CD4-positive, alpha-beta T cell treated with Interleukin-6 at 100 ng/mL for 8 hours (primary cell): Measurements from ENCODE around the gene ESYT2.

Source experiments
- DNase-seq: peaks from one replicate; pipeline ENCODE4 v3.0.0-alpha.2; 2020; ENCODE audit warnings: mixed read lengths, low spot score

The ESYT2 gene

DNA sequence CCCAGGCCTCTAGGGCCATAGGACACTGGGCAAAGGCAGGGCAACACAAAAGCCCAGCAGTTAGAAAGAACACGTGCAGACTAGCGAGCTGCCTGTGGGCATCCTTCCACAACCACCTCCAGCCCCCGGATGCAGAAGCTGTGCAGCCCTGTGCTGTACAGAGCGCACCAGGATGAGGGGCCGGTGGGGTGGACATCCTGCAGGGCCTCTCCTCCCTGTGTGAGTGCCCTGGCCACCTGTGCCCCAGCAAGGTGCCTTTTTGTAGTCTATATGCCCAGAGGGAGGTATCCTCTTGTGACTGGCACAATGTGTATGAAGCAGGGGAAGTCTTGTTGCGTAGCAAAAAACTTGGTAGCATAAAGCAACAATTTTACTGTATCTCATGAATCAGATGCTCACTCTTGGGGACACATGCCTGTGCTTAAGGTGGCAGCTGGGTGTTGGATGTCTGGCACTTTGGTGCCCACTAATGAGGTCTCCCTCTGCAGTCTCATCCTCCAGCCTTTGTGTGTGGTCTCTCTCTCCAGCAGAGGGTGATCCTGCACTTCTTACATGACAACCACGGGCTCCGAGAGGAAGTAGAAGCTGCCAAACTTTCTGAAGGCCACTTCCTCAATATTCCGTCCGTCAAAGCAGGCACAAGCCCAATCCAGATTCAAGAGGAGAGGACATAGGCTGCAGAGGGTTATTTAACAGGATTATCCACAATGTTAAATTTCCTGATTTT is 133.4 kb downstream of the ESYT2 start:
- peak; percentile 68 for DNase-seq

DNA sequence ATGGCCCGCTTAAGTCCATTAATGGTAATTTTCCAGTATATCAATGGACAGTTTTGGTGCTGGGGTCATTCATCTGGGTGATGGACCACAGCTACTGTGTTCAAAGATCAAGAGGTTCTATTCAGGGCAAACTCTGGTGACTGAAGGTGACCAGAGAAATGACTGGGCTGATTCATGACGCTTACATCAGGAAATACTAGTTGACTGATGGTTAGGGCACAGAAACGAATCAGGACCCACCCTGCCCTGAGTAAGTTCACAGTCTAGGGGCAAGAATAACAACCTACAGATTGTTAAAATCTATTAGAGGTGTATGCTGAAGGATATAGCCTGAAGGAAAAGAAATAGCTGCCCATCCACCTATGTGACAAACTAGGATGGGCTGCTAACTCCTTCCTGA is 134.3 kb downstream of the ESYT2 start:
- DNase-seq: no peak

DNA sequence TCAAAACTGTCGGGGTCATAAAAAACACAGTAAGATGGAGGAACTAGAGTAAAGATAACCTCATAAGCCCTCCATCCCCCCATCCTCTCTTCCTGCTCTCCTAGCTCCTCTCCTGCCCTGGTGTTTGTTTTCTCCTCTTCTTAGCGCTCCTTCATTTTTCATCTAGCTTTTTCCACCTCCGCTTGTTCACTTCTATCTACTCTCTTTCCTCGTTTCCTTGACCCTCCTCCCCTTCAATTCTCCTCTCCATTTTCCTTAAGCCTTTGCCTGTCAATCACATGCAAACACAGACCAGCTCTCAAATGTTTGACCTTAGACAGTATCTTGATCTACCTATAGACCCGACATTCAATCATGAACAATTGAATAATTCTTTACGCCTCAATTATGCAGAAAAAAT is 134.7 kb downstream of the ESYT2 start:
- DNase-seq: no peak

DNA sequence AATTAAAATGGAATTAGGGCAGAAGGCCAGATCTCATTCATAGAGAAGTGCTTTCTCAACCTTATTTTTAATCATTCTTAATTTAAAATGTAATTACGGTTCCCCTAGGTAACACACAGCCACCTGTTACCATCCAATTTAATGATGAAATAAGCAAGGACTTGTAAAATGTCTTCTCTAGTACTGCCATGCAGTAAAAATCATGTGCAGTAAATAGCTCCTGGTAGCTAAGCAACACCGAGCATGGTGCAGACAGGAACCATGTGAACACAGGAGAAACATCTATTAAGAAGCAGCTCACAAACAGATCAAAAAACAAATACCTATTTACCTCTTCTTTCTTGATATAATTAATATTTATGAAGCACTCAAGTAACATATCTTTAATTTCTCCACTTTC is 139.8 kb downstream of the ESYT2 start:
- DNase-seq: no peak

DNA sequence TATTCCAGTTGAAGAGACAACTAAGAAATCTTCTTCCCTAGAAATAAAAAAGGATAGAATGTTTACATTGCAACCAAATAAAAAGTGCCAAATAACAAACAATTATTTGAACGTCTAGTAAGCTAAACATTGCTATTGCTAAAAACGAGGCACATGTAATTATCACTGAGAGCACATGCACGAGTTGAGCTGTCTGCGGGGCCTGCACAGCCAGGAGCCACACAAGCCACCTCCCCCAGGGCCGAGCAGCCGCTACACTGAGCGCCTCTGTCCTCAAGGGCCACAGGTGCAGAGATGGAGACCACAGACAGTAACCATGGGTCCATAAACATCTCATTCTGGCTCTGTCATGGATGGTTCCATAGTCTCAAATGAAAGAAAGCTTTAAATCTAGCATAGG is 141.9 kb downstream of the ESYT2 start:
- DNase-seq: no peak

DNA sequence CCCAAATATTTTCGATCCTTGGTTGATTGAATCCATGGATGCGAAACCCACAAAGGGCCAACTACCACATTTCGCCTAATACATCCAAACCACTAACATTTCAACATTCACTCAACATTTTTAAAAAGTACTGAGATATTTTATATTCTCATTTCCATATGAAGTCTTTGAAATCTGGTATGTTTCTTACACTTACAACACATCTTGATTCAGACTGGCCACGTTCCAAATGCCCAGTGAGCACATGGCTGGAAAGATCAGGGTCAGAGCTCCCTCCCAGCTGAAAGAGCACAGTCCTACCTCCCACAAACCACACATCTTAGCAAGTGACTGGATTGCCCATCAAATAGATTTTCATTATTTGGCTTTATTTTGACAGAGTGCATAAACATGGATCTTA is 143.6 kb downstream of the ESYT2 start:
- no peak for DNase-seq

DNA sequence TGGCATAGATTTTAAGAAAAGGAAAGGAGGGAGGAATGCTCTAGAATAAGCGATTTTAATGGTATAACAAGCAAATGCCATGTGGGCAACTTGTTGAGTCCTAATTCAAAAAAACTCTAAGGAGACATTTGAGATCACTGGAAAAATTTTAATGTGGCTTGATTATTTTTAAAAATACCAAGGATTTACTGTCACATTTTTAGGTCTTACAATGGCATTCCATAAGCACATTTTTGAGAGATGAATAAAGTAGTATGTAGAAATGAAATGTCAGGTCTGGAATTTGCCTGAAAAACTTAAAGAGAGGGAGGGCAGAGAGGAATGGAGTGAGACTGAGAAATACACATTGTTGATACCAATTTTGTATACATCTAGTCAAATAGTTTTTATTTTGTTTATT is 145.0 kb downstream of the ESYT2 start:
- DNase-seq: no peak

DNA sequence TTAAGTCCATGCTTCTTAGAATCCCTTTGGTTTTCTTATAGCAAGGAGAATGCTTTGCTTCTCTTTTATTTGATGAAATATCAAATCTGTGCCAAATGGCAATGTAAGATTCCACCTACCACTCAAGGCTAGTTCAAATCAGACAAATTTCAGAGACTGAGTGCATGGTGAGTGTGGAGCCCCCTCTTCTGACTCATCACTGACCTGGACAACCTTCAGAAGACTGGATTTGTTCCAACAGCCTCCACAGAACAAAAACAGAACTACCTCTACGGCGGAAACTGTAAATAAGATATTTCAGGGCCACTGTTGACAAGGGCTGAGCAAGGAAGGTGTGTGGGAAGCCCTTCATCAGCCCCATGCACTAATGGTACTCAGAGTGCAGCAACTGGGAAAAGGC is 145.8 kb downstream of the ESYT2 start:
- DNase-seq: no peak

DNA sequence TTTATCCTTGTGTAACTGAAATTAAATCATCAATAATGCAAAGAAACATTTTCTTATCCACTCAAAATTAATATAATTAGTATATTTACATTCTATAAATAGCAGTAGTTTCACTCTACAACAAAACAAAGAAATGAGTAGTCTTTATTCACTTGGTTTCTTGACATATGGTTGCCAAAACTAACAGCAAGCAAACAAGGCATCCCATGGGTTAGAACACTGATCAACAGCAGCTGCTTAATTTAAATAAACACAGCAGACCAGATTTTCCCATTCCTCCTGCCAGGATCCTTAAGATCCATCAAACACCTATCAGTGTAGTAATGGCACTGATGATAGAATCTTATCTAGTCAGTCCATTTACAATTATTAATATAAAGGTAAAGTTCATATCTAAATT is 146.9 kb downstream of the ESYT2 start:
- DNase-seq: no peak
